Natural killer cell (primary cell): ENCODE results near the gene GDF11. TPM values are rescaled to one million over a fixed set of nuclear protein-coding genes. Genes with fewer than 3 reads are reported as not detected.

Experiments used
- ATAC-seq, 3 donors: fragments of 150-1000 bp in 2 of 3; fragments of 200-7000 bp in 1 of 3; cut with Tn5 transposase; 1 replicate in 1 of 3; 2 replicates in 2 of 3; pipeline ENCODE4 v1.10.0; 2021; ENCODE audit warnings: mild to moderate bottlenecking in 2 of 3, moderate library complexity in 2 of 3
- DNase-seq, 2 donors: peaks; one replicate each; pipeline versions ENCODE4 v3.0.0 to v3.0.0-alpha.2; 2013 to 2021; ENCODE audit warnings: mixed read lengths in 1 of 2
- H3K27ac ChIP-seq: one replicate; pipeline ENCODE4 v1.5.1; 2013; ENCODE audit warnings: mild to moderate bottlenecking, low read length
- H3K27me3 ChIP-seq: one replicate; pipeline ENCODE4 v1.6.1; 2013; ENCODE audit warnings: low read length; ENCODE audit not compliant: control insufficient read depth, insufficient read depth
- H3K36me3 ChIP-seq: one replicate; pipeline ENCODE4 v1.6.1; 2013; ENCODE audit warnings: low read length; ENCODE audit not compliant: control insufficient read depth, insufficient read depth
- H3K4me1 ChIP-seq: one replicate; pipeline ENCODE4 v1.6.1; 2013; ENCODE audit warnings: low read length; ENCODE audit not compliant: control insufficient read depth, insufficient read depth
- H3K4me3 ChIP-seq: one replicate; pipeline ENCODE4 v1.5.1; 2013; ENCODE audit warnings: low read length
- H3K9me3 ChIP-seq: one replicate; pipeline ENCODE4 v1.6.1; 2013; ENCODE audit warnings: low read length; ENCODE audit not compliant: control insufficient read depth, insufficient read depth
- H3K27ac Mint-ChIP-seq, 2 donors: one replicate each; pipeline ENCODE4 v1.8.0; 2022; ENCODE audit warnings: mild to moderate bottlenecking in 2 of 2, mixed read lengths in 2 of 2, moderate library complexity in 1 of 2
- H3K27me3 Mint-ChIP-seq, 2 donors: one replicate each; pipeline ENCODE4 v1.8.0; 2022; ENCODE audit warnings: low read depth in 2 of 2, mixed read lengths in 2 of 2
- H3K36me3 Mint-ChIP-seq: one replicate; pipeline ENCODE4 v1.8.0; 2022; ENCODE audit warnings: mixed read lengths
- H3K4me1 Mint-ChIP-seq, 2 donors: one replicate each; pipeline ENCODE4 v1.8.0; 2022; ENCODE audit warnings: mixed read lengths in 2 of 2
- H3K4me3 Mint-ChIP-seq: one replicate; pipeline ENCODE4 v1.8.0; 2022; ENCODE audit warnings: mild to moderate bottlenecking, moderate library complexity, mixed read lengths
- H3K9me3 Mint-ChIP-seq, 2 donors: one replicate each; pipeline ENCODE4 v1.8.0; 2022; ENCODE audit warnings: mixed read lengths in 2 of 2
- CTCF ChIP-seq: fragments of 200-600 bp; IDR thresholded peaks from one replicate; pipeline ENCODE4 v1.8.0; 2022; ENCODE audit warnings: antibody characterized with exemption
- WGBS: methylation state at CpG from one replicate; pipeline ENCODE4 v1.1.7; 2013; ENCODE audit warnings: missing lambda C conversion rate; ENCODE audit not compliant: insufficient coverage; 5-methylcytosine and 5-hydroxymethylcytosine counted together
- intact Hi-C: fragments of 100-400 bp; cut with micrococcal nuclease; formaldehyde crosslinking; loops from one replicate; pipeline ENCODE4 v1.14.2; 2022
- total RNA-seq, 4 donors: library from RNA; stranded (reverse); fragments of 120-200 nt in 1 of 4; gene quantifications; one replicate each; pipeline versions ENCODE4 v1.2.3 to v1.2.4, GENCODE V29; 2013 to 2022

The GDF11 gene
- total RNA-seq, 3 donors from 2014 or later (not counting 1 experiment from before 2014, with no cell fraction given): 9.2 to 12.1 (median 10.2) TPM

GRCh38 chr12:55725556-55725955, 17.4 kb upstream of the GDF11 start:
- H3K9me3 Mint-ChIP-seq: no peaks in the 10 kb centered on the region
- H3K27ac Mint-ChIP-seq: peak overlapping the region; percentile 56 to 95
- intact Hi-C loops: loop anchor here (5.0 kb wide), 1 partner anchor 207 kb away; the partner anchor contains the start of gene DGKA
- DNase-seq (no peak), ATAC-seq (no peak)
- H3K9me3 ChIP-seq: no peaks in the 10 kb centered on the region
- TF ChIP-seq CTCF: no peak
- H3K4me3 Mint-ChIP-seq: peak overlapping the region; percentile 59
- H3K4me1 Mint-ChIP-seq: peaks cover 41 to 52% of the 10 kb centered on the region in 2 donors
- no peak overlapping the region for H3K27ac ChIP-seq
- WGBS: 86% methylated on average over 1 of the region's 3 CpGs
- H3K4me3 ChIP-seq: no peak overlapping the region
- H3K27me3 ChIP-seq: no peaks in the 10 kb centered on the region
- H3K27me3 Mint-ChIP-seq: no peaks in the 10 kb centered on the region
- H3K4me1 ChIP-seq: peaks cover 54% of the 10 kb centered on the region
- peaks cover 10% of the 10 kb centered on the region for H3K36me3 Mint-ChIP-seq
- H3K36me3 ChIP-seq: peaks cover 29% of the 10 kb centered on the region

- peak overlapping the region; percentile 88 for H3K4me3 Mint-ChIP-seq
- DNase-seq (no peak), ATAC-seq (no peak)
- peaks cover 10% of the 10 kb centered on the region for H3K36me3 Mint-ChIP-seq
- H3K9me3 Mint-ChIP-seq: no peaks in the 10 kb centered on the region
- Histone ChIP-seq H3K36me3 (peaks cover 29% of the 10 kb centered on the region), H3K4me3 (no peak overlapping the region), H3K27me3 (no peaks in the 10 kb centered on the region), H3K27ac (peak overlapping the region; percentile 93), H3K9me3 (no peaks in the 10 kb centered on the region), H3K4me1 (peaks cover 57% of the 10 kb centered on the region)
- intact Hi-C loops: loop anchor here (5.0 kb wide), 1 partner anchor 205 kb away; the partner anchor contains the start of gene DGKA
- TF ChIP-seq CTCF: no peak
- H3K27me3 Mint-ChIP-seq: no peaks in the 10 kb centered on the region
- 51% methylated on average over 10 of the region's 10 CpGs for WGBS
- peak overlapping the region; percentile 69 to 95 for H3K27ac Mint-ChIP-seq
- H3K4me1 Mint-ChIP-seq: peaks cover 43 to 60% of the 10 kb centered on the region in 2 donors
Observed at GRCh38 chr12:55726971-55727370, 16.0 kb upstream of the GDF11 start.

DNA sequence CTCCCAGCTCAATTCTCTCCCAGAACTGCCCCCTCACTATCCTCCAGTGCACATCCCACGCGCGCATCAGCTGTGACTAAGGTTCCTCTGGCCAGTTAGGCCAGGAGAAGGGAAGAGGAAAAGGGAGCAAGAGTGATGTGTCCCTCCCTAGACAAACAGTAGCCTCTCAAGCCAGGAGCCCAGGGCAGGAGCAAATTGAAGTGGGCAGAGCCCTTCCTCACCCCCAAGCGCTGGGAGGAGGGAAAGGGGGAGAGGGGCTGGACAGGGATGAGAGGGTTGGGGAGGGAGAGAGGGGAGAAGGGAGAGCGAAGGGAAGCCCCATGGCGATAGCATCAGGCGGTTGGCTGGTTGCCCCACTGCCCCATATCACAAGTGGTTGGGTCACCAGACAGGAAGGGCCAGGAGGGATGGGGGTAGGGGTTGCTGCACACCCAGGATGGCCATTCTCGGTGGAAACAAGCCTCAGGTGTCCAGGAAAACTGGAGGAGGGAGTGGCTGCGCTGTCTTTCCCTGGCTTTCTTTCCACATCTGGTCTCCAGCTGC, 15.2 kb upstream of the GDF11 start:
- Mint-ChIP-seq H3K36me3 (peaks cover 10% of the 10 kb centered on the region), H3K4me3 (peak overlapping the region; percentile 88), H3K9me3 (no peaks in the 10 kb centered on the region), H3K4me1 (peaks cover 43 to 66% of the 10 kb centered on the region in 2 donors), H3K27me3 (no peaks in the 10 kb centered on the region), H3K27ac (peak overlapping the region; percentile 69 to 95)
- Histone ChIP-seq H3K27ac (peak overlapping the region; percentile 93), H3K9me3 (no peaks in the 10 kb centered on the region), H3K4me1 (peaks cover 63% of the 10 kb centered on the region), H3K4me3 (peak overlapping the region; percentile 83), H3K36me3 (peaks cover 29% of the 10 kb centered on the region), H3K27me3 (no peaks in the 10 kb centered on the region)
- intact Hi-C loops: loop anchor here (5.0 kb wide), 1 partner anchor 205 kb away; the partner anchor contains the start of gene DGKA
- TF ChIP-seq CTCF: no peak
- 13% methylated on average over 5 of the region's 9 CpGs for WGBS
- no peak for DNase-seq
- ATAC-seq: no peak
